Inferior parietal cortex (tissue), 1 donor: ENCODE measurements around the gene MYH3.
A peak's percentile ranks its signal among the peaks of the same experiment; 100 is the strongest.

Experiments
- DNase-seq: peaks from one replicate; pipeline ENCODE4 v3.0.0-alpha.2; 2016; ENCODE audit errors: extremely low spot score

Gene MYH3

DNA sequence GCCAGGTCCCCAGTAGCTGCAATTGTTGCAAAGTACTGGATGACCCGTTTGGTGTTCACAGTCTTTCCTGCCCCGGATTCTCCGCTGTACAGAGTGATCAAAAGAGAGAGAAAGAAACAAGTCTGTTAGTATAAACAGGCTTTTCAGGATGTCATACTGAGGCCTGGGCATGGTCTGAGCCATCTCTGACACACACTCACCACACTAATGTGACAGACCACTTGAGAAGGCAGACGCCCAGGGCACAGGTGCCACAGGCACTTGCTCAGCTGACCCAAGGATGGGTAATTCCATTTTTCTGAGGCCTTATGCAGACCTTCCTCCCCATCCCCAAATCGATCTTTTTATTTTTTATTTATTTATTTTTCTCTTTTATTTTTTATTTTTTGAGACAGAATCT lies 7.5 kb downstream of the MYH3 start:
- no peak for DNase-seq

DNA sequence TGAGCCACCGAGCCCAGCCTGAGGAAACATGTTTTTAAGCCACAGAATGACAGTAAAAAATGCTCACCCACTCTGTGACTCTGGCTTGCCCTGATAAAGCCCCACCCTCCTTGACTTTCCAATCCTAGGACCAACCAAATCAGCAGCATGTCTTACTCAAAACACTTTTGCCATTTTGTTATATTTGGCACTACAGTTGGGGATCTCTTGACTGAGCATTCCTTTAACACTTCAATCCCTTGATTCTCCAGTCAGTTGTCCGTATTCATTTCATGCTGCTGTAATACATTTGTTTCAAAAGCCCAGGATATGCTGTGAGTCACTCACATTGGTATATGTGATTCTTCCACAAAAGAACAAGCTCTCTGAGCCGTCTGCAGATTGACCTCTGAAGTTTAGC lies 8.2 kb downstream of the MYH3 start:
- no peak for DNase-seq

DNA sequence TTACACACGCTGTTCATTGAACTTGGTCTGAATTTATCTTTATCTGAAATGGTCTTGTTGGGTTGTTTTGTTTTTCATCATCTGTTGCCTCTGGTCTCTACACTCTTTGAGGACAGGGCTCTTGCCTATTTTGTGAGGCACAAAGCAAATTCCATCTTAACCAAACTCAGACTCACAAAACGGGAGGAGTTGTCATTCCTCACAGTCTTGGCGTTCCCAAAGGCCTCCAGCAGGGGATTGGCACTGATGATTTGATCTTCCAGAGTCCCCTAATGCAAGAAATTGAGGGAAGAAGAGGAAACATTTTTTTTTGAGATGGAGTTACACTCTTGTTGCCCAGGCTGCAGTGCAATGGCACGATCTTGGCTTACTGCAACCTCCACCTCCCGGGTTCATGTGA lies 8.7 kb downstream of the MYH3 start:
- no peak for DNase-seq

DNA sequence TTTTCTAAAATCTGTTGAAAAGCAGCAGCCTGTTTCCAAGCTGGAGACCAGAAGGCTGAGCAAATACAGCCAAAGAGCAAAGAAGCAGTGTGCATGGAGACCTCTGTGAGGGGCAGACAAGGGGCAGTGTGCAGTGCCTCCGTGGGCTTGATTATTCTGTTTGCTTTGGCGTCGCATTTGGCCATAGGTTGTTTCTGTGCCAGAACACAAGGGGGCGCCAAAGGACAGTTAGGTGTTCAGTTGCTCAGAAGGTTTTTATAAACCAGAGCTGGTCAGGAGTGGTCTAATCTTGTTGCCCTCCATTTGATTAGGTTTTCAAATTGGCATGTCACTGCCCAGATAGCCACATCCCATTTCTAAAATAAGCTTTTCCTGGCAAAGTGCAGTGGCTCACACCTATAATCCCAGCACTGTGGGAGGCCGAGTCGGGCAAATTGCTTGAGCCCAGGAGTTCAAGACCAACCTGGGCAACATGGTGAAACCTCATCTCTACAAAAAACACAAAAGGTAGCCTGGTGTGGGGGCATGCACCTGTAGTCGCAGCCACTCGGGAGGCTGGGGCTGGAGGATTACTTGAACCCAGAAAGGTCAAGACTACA lies 10.6 kb downstream of the MYH3 start:
- peak; percentile 75 for DNase-seq

DNA sequence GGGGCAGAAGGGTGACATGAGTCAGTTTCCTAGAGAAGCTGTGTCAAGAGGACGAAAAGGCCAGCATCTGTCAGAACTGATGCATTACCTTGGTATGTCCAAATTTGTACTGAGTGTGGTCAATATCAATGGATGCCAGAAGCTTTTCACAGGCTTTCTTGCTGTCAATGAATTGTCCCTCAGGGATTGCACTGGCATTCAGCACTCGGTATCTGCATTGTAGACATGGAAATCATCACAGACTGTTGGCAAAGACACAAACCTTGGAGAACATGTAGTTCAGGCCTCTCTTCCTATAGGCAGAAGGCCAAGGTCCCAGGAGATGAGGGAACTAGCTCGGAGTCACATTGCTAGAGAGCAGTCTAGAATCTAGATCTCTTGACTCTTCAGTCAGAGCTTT lies 16.6 kb downstream of the MYH3 start:
- no peak for DNase-seq

DNA sequence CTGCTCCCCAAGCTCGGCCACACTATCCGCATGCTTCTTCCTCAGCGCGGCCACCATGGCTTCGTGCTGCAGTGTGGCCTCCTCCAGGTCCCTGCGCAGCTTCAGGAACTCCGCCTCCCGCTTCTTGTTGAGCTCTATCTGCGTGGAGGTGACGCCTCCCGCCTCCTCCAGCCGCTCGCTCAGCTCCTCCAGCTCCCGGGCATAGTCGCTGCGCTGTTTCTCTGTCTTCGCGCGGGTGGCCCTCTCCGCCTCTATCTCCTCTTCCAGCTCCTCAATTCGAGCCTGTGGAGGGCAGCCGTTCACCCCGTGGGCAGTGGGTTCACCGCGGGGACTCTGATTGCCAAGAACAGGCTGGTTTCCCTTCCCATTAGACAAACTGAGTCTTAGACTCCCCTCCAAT lies 19.0 kb downstream of the MYH3 start:
- no peak for DNase-seq

DNA sequence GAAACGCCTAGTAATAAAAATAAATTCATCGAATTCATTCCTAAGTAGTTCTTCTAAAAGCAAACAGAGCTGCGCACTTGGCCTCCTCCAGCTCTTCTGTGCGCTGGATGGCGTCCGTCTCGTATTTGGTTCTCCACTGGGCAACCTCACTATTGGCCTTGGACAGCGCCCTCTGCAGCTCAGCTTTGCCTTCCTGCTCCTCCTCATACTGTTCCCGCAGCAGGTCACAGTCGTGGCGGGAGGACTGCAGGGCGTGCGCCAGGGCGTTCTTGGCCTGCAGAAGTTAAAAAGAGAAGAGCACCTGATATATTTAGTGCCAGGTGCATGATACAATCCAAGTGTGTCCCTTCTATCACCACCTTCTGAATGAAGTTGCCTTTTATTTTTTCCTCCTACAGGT lies 21.8 kb downstream of the MYH3 start:
- no peak for DNase-seq

DNA sequence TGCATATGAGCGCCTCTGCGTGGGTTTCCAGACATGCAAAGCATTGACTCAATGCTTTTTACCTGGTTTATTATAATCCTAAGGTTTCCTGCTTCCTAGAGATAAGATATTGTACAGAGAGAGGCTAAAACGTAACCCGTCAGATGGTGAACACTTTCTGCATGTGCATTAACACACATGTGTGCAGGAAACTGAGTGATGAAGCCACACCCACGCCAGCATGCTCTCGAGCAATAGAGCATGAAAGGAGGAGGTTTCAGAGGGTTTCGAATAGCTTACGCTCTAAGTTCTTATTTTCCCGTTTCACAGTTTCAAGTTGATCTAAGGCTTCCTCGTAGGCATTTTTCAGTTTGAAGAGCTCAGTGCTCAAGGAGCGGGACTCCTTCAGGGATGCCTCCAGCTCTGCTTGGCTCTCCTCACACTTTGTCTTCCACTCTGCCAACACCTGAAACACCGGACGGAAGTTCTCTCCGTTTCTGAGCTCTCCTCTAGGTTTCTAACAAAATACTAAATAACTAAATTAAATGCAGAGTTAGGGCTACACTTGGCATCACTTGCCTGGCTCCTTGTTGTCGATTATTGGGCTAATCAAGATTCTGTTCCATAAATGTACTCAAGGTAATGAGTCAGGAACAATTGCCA lies 23.2 kb downstream of the MYH3 start:
- no peak for DNase-seq

DNA sequence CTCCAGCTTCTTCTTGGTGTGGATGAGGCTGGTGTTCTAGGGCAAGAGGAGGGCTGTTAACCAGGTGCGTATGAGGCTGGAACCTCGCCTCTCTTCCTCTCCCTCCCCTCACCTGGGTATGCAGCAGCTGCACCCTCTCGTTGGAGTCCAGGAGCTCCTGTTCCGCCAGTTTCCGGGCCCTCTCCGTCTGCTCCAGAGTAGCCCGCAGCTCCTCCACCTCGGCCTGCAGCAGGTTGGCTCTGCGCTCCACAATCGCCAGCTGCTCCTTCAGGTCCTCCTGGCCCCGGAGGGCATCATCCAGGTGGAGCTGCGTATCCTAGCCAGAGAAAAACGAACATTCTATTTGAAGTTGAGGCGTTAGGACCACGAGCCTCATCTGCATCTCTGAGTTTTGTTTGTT lies 25.4 kb downstream of the MYH3 start:
- DNase-seq: no peak

DNA sequence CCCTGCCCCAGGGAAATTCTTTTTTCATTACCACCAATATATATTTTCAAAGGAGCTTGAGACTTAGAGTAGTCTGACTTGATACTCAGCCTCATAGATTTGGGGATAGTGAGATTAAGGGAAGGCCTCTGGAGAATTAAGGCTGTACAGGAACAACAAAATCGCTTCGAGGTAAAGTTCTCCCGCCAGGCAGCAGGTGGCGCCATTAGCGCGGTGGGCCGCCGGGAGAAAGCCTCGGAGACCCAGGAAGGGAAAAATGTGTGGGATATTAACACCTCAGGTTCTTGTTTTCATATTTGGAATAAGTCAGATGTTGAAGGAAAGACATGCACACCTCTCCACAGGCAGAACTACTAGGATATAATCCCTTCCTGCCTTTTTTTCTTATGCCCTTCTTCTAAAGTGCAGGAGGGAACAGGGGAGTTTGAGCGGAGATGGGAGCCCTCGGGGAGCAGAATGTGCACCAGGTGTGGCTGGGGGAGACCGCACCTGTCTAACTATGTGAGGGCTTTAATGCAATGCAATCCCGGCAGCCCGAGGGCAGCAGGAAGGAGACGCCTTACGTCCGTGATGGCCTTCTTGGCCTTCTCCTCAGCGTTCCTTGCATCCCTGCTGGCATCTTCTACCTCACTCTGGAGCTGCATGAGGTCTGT lies 25.9 kb downstream of the MYH3 start:
- DNase-seq: no peak

DNA sequence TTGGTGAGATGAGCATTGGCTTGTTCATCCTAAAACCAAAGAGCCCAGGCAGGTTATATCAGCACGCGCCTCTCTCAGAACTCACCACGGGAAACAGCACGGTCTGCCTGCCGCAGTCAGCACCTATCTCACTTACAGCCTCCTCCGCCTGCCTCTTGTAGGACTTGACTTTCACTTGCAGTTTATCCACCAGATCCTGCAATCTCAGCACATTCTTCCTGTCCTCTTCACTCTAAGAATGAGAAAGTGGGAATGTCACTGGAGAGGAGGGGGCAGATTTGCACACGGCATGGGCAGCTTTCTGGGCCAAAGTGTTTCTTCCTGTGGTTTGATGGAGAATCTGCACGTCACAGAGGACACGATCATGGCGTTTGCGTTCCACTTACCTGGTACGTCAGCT lies 27.4 kb downstream of the MYH3 start:
- no peak for DNase-seq

DNA sequence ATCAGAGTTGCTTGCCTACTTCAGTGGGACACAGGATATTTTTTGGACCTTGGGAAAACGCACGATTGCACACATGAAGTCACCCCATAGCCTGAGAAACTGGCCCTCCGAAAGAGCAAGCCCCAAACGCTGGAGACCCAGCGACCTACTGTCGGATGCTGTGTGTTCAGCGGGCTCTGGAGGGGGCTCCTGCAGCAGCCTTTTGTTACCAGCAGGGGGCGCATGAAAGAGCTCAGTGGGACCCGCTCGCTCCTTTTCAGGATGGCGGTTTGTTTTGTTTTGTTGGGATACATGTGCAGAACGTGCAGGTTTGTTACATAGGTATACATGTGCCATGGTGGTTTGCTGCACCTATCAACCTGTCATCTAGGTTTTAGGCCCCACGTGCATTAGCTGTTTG lies 28.4 kb downstream of the MYH3 start:
- no peak for DNase-seq

DNA sequence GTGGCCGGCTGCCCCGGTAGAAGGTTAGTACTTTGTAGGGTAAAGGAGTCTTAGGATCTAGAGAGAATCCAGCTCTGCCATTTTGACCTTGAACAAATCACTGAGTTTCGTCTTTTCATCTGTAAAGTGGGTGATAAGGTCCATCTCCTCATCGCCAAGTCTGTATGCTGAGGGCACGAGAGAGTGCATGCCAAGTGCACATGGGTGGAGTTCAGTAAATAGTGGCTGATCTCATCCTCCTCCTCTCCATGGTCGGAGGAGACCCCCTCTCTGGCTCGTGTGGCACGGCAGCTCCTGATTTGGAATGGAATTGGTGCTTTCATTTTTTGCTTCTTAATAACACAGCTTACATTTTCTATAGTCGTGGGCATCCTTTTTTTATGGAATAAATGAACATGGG lies 30.7 kb downstream of the MYH3 start:
- no peak for DNase-seq

DNA sequence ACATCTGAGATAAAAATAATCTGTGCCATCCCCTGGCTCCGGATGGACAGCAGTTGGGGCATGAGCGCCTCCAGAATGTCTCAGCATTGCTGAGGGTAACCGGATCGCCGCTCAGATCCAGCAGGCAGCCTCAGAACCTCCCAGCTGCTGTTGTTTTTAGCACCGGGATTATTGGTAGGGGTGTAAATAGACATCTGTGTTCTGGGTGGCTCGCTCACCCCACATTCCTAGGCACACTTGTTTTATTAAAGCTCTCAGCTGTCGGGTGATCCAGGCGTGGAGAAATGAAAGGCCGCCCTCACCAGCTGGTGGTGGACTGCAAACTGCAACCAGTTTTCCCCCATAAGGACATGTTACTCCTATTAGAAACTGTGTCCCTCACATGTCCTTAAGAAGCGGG lies 32.1 kb downstream of the MYH3 start:
- DNase-seq: no peak

DNA sequence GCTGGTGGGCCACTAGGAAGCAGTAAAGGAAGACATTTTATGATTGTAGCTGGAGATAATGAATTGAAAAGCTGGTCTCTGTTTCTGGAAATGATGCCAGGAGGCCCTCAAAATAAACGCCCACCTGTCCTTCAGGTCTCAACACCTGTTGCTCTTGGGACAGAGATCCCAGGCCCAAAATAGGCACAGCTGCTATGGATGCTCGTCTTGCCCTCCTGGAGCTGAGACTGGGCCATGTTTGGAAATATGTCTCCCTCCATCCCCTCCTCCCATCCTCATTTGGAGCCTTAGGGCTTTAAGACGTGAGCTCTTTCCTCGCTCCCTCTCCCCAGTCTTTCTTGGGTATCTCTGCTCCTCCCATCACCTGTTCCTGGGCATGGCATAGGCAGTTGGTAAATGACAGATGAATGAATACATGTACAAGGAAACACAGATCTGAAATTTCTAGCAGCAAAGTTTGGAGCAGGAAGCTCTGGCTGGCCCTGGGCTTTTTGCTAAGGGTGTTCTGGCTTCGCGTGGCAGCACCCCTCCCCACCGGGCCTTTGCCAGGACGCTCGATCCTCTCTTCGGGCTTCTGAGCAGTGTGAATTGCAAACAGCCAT lies 33.3 kb downstream of the MYH3 start:
- DNase-seq: no peak

DNA sequence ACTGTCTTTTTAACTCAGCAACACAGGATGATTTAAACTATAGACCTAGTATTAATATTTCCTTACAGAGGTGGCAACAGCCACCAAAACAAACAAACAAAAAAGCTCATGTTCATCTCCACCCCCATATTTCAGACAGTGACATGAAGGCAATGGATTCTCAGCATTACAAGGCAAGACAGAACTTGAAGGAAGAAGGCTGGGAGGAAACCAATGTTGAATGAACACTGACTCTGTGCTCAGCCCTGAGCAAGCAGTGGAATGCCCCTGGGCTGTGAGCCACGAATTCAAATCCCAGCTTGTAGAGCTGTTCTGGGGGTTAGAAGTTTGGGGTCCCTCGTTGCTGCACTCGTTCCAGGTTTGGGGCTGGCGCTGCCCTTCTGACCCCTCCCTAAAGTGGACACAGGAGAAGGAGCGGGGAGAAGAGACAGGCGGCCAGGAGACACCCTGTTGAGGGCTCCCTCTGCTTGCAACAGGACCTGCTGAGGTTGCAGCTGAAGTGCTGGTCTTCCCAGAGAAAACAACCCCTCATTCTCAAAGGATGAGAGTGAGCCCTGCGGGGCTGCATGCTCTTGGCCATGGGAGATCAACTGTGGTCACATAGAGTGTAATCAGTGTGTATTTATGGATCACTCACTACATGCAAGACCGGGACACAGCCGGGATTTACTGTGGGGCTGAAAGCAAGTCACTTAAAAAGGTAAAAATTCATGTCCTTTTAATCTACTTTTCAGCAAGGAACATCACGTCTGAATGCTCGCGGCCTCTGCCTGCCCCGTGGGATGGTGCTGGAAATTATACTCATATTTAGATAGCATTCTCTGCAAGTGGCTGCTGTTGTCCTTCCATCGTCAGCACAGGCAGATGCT lies 34.3 kb downstream of the MYH3 start:
- no peak for DNase-seq

DNA sequence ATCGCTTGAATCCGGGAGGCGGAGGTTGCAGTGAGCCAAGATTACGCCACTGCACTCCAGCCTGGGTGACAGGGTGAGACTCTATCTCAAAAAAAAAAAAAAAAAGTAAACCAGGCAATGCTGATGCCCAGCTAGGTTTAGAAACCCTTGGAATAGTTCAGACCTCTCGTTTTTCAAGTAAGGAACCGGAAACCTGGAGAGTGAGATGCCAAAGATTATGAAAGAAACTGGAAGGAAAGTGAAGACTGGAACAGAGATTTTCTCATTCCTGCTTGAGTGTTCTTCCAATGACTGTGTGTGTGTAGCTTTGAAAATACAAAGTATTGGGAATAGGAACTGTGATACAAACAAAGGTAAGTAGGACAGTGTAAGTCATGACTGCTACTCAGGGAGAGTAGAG lies 35.7 kb downstream of the MYH3 start:
- DNase-seq: no peak

DNA sequence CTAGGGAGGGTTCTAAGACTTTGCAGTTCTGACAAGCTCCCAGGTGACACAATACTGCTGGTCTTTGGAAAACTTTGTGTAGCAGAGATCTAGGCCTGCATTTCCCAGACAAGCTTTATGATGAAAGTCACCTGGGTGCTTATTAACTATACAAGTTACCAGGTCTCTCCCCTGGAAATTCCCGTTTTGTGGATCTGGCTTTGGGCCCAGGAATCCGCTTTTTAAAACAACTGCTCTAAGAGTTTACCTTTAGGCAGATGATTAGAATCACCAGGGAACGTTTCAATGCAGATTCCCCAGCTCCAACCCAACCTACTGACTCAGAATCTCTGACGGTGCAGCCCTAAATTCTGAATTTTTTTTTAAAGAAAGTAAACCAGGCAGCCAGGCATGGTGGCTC lies 36.3 kb downstream of the MYH3 start:
- DNase-seq: no peak

DNA sequence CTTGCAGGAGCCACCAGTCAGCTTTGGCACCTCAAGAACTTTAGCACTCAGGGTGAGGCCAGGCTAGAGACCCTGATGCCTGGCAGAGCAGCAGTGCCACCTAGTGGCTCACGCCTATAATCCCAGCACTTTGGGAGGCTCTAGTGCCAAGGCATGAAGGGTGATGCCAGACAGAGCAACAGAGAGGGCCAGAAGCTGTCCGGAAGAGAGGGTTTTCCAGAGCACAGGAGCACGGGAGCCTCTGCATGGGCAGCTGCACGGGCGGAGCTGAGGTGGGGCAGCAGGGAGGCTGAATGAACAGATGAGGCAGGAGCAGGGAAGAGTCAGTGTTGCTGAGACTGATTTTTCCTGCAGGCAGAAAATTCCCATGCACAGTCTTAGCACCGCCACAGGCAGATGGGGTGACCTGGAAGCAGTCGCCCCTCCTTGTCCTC lies 38.9 kb downstream of the MYH3 start:
- DNase-seq: peak; percentile 77

DNA sequence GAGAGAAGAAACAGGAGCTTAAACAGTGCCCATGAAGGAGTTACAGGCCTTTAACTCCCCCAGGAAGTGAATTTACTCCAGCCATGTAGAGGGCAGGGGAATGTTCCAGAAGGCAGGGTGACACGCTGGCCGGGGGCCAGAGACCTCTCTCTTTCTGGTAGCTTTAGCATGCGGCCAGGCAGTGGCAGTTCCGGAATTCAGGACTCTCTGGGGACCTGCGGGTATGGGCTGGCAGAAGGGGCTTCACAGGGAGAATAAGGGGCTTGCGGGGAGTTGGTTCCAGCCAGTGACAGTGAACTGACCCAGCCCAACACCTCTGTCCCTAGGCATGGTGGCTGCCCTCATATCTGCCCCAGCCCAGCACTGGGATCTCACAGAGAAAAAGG lies 40.0 kb downstream of the MYH3 start:
- no peak for DNase-seq

DNA sequence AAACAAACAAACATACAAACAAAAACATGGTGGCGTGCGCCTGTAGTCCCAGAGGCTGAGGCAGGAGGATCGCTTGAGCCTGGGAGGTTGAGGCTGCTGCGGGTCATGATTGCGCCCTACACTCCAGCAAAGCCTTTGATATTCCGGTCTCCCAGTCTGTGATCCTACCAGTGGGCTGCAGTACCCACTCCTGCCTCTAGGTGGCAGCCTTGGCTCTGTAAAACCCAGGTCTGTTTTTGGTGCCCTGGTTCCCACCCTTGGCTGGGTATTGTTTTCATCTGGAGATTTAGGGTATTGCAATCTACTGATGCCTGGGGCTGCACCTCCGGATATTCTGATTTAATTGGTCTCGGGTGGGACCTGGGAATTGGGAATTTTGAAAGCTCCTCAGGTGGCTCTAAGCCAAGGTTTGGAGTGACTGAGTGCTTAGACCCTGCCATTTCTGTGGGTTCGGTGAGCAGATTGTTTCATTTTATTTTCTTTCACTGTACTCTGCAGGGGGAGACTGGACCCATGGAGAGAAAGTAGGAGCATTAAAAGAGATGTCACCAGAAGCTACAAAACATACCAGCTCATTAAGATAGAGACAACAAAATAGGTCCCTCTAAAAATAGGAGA lies 40.5 kb downstream of the MYH3 start:
- peak; percentile 78 for DNase-seq
